ENCODE measurements around the gene ZFR2.

DNA sequence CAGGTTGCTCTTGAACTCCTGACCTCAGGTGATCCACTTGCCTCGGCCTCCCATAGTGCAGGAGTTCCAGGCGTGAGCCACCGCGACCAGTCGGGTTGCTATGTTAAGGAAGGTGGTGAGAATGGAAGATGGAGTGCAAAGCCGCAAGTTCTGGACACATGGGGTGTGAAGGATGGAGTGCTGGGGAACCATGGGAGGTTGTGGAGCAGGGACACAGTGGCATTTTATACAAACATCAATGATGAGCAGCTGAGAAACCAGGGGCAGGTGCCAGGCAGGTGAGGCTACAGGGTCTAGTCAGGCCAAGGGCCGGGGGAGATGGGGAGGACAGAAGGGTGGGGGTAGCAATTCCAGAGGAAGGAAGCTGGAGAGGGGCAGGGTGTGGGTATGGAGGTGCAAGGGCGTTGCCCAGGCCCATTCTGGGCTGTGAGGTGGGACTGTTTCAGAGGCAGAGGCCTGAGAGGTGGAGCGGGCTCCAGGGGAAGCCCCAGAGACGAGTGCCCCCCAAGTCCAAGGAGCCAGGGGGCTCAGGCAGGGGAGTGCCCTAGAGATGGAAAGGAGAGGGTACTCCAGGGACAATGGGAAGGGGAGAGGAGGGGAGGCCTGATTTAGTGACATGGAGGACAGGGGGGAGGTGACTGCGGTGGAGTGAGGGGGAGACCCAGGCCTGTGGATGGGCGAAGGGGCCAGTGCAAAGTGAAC is 94.9 kb downstream of the ZFR2 start:
- no peak for TF ChIP-seq TAF1 (IDR thresholded peaks at IDR 0.05; ENCODE audit: low read depth, low read length)
- no peak for TF ChIP-seq POLR2A (IDR thresholded peaks at IDR 0.05; ENCODE audit: low read depth, low read length)
- no peak for TF ChIP-seq POLR2AphosphoS5 (IDR thresholded peaks at IDR 0.05; ENCODE audit: low read depth, low read length)
- no peak for TF ChIP-seq PAX5 (IDR thresholded peaks at IDR 0.05; ENCODE audit: insufficient read depth, low read length, severe bottlenecking)
- no peak for TF ChIP-seq SPI1 (IDR thresholded peaks at IDR 0.05; ENCODE audit: low read depth, low read length)
- no peak for TF ChIP-seq POU2F2 (IDR thresholded peaks at IDR 0.05; ENCODE audit: low read depth, low read length)
